ENCODE measurements around the gene COL9A2.

- no peak for TF ChIP-seq GABPA (IDR thresholded peaks at IDR 0.05; ENCODE audit: low read depth)
- TF ChIP-seq, protein P1, sequence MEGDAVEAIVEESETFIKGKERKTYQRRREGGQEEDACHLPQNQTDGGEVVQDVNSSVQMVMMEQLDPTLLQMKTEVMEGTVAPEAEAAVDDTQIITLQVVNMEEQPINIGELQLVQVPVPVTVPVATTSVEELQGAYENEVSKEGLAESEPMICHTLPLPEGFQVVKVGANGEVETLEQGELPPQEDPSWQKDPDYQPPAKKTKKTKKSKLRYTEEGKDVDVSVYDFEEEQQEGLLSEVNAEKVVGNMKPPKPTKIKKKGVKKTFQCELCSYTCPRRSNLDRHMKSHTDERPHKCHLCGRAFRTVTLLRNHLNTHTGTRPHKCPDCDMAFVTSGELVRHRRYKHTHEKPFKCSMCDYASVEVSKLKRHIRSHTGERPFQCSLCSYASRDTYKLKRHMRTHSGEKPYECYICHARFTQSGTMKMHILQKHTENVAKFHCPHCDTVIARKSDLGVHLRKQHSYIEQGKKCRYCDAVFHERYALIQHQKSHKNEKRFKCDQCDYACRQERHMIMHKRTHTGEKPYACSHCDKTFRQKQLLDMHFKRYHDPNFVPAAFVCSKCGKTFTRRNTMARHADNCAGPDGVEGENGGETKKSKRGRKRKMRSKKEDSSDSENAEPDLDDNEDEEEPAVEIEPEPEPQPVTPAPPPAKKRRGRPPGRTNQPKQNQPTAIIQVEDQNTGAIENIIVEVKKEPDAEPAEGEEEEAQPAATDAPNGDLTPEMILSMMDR (IDR thresholded peaks at IDR 0.05; ENCODE audit: insufficient read depth, low read length), result no peak
Observed at GRCh38 chr1:40268211-40268610, 48.9 kb downstream of the COL9A2 start.
